Ishikawa (cell line): ENCODE measurements around the gene CDK5R2.

Source experiments
- CEBPB ChIP-seq: IDR thresholded peaks from 2 replicates; pipeline ENCODE4 v1.6.1; 2012
- CREB1 ChIP-seq: IDR thresholded peaks from 2 replicates; pipeline ENCODE4 v1.6.1; 2012; ENCODE audit warnings: low read depth
- EGR1 ChIP-seq: IDR thresholded peaks from 2 replicates; pipeline ENCODE4 v1.6.1; 2012
- EP300 ChIP-seq: IDR thresholded peaks from 2 replicates; pipeline ENCODE4 v1.6.1; 2012; ENCODE audit warnings: borderline replicate concordance
- FOXM1 ChIP-seq: IDR thresholded peaks from 2 replicates; pipeline ENCODE4 v1.6.1; 2012; ENCODE audit warnings: low read depth, borderline replicate concordance
- NFIC ChIP-seq: IDR thresholded peaks from 2 replicates; pipeline ENCODE4 v1.6.1; 2012
- RAD21 ChIP-seq: IDR thresholded peaks from 2 replicates; pipeline ENCODE4 v1.6.1; 2012; ENCODE audit warnings: low read depth
- TAF1 ChIP-seq: IDR thresholded peaks from 2 replicates; pipeline ENCODE4 v1.6.1; 2012; ENCODE audit warnings: low read depth, mild to moderate bottlenecking
- YY1 ChIP-seq: IDR thresholded peaks from 2 replicates; pipeline ENCODE4 v1.6.1; 2012; ENCODE audit warnings: low read depth
- ZBTB7A ChIP-seq: IDR thresholded peaks from 2 replicates; pipeline ENCODE4 v1.6.1; 2012; ENCODE audit warnings: low read depth
- TF ChIP-seq, protein P1 (sequence below): IDR thresholded peaks from 2 replicates; pipeline ENCODE4 v1.6.1; 2012
- TF ChIP-seq, protein P2 (sequence below): IDR thresholded peaks from 2 replicates; pipeline ENCODE4 v1.6.1; 2012; ENCODE audit warnings: low read depth, mild to moderate bottlenecking
- TF ChIP-seq, protein P3 (sequence below): IDR thresholded peaks from 2 replicates; pipeline ENCODE4 v1.6.1; 2012

DNA sequence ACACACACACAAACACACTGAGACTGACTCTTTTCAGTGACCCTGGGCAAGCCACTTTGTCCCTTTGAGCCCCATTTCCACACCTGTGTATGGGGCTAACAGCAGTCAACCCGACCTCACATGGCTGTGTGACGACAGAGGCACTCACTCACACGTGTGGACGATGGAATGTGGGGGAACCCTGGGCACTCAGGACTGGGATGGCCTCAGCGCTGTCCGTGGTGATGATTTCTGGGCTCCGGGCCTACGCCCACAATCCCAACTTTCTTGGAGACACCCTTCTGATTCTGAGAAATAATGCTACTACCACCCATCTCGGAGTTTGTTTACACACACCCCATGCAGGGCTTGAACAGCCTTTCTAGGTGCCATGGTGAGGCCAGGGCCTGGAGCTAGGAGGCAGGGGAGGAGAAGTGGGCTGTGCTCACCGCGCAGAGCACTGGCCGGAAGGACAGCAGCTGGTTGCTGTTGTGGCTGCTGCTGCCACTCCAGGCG, 32.3 kb downstream of the CDK5R2 start:
- TF ChIP-seq, protein P1, sequence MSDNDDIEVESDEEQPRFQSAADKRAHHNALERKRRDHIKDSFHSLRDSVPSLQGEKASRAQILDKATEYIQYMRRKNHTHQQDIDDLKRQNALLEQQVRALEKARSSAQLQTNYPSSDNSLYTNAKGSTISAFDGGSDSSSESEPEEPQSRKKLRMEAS, result peak; percentile 30; the same call in 1 of the 2 replicates
- no peak for TF ChIP-seq EP300
- TF ChIP-seq CEBPB, result no peak
- TF ChIP-seq FOXM1, result no peak
- TF ChIP-seq, protein P2, sequence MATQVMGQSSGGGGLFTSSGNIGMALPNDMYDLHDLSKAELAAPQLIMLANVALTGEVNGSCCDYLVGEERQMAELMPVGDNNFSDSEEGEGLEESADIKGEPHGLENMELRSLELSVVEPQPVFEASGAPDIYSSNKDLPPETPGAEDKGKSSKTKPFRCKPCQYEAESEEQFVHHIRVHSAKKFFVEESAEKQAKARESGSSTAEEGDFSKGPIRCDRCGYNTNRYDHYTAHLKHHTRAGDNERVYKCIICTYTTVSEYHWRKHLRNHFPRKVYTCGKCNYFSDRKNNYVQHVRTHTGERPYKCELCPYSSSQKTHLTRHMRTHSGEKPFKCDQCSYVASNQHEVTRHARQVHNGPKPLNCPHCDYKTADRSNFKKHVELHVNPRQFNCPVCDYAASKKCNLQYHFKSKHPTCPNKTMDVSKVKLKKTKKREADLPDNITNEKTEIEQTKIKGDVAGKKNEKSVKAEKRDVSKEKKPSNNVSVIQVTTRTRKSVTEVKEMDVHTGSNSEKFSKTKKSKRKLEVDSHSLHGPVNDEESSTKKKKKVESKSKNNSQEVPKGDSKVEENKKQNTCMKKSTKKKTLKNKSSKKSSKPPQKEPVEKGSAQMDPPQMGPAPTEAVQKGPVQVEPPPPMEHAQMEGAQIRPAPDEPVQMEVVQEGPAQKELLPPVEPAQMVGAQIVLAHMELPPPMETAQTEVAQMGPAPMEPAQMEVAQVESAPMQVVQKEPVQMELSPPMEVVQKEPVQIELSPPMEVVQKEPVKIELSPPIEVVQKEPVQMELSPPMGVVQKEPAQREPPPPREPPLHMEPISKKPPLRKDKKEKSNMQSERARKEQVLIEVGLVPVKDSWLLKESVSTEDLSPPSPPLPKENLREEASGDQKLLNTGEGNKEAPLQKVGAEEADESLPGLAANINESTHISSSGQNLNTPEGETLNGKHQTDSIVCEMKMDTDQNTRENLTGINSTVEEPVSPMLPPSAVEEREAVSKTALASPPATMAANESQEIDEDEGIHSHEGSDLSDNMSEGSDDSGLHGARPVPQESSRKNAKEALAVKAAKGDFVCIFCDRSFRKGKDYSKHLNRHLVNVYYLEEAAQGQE, result peak; percentile 86
- TF ChIP-seq YY1, result no peak
- TF ChIP-seq RAD21, result no peak
- TF ChIP-seq CREB1, result no peak
- TF ChIP-seq TAF1, result no peak
- no peak for TF ChIP-seq NFIC
- TF ChIP-seq ZBTB7A, result no peak
- no peak for TF ChIP-seq EGR1
- TF ChIP-seq, protein P3, sequence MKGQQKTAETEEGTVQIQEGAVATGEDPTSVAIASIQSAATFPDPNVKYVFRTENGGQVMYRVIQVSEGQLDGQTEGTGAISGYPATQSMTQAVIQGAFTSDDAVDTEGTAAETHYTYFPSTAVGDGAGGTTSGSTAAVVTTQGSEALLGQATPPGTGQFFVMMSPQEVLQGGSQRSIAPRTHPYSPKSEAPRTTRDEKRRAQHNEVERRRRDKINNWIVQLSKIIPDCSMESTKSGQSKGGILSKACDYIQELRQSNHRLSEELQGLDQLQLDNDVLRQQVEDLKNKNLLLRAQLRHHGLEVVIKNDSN, result no peak
